ENCODE data around the gene MOB3C. TPM values are rescaled to one million over a fixed set of nuclear protein-coding genes. Genes with fewer than 3 reads are reported as not detected.

MOB3C gene
- total RNA-seq, 1 donor from 2014 or later = 13.9 TPM

- intact Hi-C loops (cut with DNase I) = no loop called here
- DNase-seq (ENCODE audit: missing footprints) (no peak), ATAC-seq (peak; percentile 48)
These were observed 26.8 kb upstream of the MOB3C start for GRCh38 chr1:46643368-46643775.

DNA sequence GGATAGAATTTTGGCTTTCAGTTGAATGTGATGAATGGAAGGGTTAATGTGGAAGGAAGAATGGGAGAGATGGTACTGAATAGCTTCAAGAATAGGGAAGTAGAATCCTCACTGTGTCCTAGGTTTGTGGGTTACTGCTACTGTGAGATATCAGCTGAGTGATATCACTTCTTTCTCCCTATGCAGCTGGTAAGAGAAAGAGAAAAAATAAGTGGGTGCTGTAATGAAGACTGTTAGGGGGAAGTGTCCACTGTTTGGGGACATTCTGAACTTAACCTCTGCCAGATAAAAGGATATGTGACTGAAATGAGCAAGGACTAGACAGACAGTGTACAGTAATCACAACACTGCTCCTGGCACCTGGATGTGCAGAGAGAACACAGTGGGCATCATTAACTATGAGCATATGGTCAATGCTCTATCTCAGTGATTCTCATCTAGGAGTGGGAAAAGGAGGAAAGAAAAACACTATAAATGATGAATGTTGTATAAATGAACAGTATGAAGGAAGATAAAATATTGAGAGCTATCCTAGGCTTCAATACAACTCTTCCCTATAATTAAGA lies 25.6 kb upstream of the MOB3C start:
- ATAC-seq (no peak), DNase-seq (ENCODE audit: missing footprints) (no peak)
- intact Hi-C loops (cut with DNase I) = no loop called here

DNA sequence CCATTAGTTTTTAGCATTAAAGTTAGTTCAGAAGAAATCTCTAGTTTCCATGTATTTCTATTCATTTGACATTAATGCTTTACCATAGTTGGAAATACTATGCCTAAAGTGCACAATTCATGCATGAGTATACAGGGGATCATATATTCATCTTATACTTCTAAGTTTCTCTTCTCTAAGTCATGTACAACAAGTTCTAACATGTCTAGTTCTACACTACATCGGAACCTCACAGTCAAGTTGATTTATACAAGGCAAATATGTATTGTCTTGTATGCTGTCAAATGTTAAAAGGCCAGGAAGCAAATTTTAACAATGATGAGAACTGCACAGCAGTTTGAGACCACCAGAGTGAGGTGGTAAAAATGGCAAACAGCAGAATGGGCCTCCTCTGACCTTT lies 22.9 kb upstream of the MOB3C start:
- no peak for DNase-seq (ENCODE audit: missing footprints)
- intact Hi-C loops (cut with DNase I) = no loop called here
- no peak for ATAC-seq

DNA sequence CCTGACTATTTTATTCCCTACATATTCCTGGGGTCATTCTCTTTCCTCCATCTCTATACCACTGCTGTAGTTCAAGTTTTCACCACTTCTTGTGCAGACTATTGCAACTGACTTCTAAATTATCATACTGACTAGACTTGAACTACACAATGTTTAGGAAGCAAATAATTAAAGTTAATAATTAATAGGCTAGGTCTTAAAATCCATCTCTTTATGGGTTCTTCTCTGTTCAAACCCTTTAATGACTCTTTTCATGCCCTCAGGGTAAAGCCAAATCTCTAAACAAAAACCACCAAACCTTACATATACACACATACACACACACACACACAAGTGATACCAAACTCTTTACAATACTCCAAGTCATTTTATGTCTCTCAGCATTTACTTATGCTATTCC lies 22.3 kb upstream of the MOB3C start:
- ATAC-seq = no peak
- no peak for DNase-seq (ENCODE audit: missing footprints)
- intact Hi-C loops (cut with DNase I) = no loop called here

DNA sequence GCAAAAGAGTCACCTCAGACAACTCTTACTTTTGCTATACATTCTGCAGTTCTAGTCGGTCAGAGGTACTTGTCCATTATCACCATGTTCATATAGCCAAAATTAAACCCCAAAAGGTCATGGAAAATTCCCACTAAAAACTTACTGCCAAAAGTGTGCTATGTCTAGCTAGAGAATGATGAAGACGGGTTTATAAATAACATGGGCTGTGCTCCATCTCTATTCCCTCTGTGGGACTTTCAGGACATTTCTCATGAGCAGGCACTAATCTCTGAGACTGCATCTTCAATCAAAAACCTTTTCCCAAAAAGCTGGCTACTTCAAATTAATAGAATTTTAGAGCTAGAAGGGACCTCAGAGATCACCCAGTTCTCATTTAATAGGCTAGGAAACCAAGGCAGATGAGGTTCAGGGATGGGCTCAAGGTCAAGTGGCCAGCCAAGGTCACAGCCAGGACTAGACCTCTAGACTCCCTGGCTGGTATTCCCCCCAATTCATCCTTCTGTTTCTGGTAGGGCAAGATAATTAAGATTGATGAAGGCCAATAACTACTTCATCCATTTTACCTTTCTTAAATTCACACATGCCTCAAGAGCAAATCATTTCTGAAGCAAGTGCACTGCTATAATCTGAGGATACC lies 21.0 kb upstream of the MOB3C start:
- ATAC-seq (peak; percentile 65), DNase-seq (ENCODE audit: missing footprints) (no peak)
- intact Hi-C loops (cut with DNase I) = no loop called here

- DNase-seq (ENCODE audit: missing footprints) (no peak), ATAC-seq (no peak)
- intact Hi-C loops (cut with DNase I) = no loop called here
These were observed 18.6 kb upstream of the MOB3C start for GRCh38 chr1:46635205-46635604.

- intact Hi-C loops (cut with DNase I) = no loop called here
- ATAC-seq (no peak), DNase-seq (ENCODE audit: missing footprints) (no peak)
These were observed 14.1 kb upstream of the MOB3C start for GRCh38 chr1:46630719-46631118.

GRCh38 chr1:46623743-46624644 lies 7.4 kb upstream of the MOB3C start:
- DNase-seq (ENCODE audit: missing footprints) (no peak), ATAC-seq (peak; percentile 77)

DNA sequence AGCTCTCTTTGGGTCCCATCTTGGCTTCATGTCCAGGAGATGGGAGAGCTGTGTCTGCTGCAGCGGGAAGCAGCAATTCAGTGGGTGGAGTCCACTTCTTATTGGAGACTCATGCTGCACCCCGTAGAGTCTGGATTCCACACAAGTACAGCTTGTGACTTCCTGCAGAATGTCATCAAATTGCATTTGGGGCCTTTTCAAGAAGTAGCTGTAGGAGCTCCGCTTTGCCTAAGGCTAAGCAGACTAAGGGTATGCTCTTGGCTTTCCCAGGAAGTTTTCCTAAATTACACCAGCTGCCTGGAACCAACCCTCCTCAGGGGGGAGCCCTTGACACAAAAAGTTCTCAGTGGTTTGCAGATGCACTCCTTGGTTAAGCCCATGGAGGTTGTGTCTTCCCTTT lies 5.7 kb upstream of the MOB3C start:
- DNase-seq (ENCODE audit: missing footprints) (no peak), ATAC-seq (no peak)
- intact Hi-C loops (cut with DNase I) = no loop called here

More at GRCh38 chr1:46623743-46624644, 7.4 kb upstream of the MOB3C start:
- intact Hi-C loops (cut with DNase I) = no loop called here

DNA sequence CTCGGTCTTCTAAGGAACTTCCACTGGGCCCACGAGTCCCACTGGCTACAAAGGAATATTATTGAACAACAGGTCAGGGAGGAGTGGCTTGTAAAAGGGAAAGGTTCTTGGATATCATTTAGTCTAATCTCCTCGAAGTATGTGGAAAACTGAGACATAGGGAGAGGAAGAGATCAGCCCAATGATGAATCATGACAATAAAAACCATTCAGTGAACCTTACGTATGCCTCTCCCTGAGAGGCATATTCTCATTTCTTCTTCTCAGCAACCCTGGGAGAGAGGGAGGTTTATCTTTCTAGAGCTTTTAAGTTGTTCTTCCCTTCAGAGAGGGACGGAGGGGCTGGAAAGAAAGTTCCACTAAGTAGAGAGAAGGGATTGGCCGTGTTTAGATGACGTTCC lies 5.3 kb upstream of the MOB3C start:
- DNase-seq (ENCODE audit: missing footprints) (no peak), ATAC-seq (no peak)
- intact Hi-C loops (cut with DNase I) = no loop called here

GRCh38 chr1:46619656-46620258 lies 3.1 kb upstream of the MOB3C start:
- DNase-seq (ENCODE audit: missing footprints) (no peak), ATAC-seq (no peak)
- intact Hi-C loops (cut with DNase I) = loop anchor here (5.0 kb wide), 1 partner anchor 48 kb away; the partner anchor contains the start of gene ATPAF1

- no peak for ATAC-seq
- no peak for DNase-seq (ENCODE audit: missing footprints)
- intact Hi-C loops (cut with DNase I) = loop anchor here (5.0 kb wide), 1 partner anchor 48 kb away; the partner anchor contains the start of gene ATPAF1
These were observed 2.3 kb upstream of the MOB3C start for GRCh38 chr1:46618754-46619415.

GRCh38 chr1:46617833-46618232 lies 1.2 kb upstream of the MOB3C start:
- intact Hi-C loops (cut with DNase I) = loop anchor here (2.0 to 5.0 kb wide), 2 partner anchors 49 to 101 kb away; partner anchors contain the start of genes ATPAF1 and EFCAB14
- DNase-seq (ENCODE audit: missing footprints) (no peak), ATAC-seq (no peak)

DNA sequence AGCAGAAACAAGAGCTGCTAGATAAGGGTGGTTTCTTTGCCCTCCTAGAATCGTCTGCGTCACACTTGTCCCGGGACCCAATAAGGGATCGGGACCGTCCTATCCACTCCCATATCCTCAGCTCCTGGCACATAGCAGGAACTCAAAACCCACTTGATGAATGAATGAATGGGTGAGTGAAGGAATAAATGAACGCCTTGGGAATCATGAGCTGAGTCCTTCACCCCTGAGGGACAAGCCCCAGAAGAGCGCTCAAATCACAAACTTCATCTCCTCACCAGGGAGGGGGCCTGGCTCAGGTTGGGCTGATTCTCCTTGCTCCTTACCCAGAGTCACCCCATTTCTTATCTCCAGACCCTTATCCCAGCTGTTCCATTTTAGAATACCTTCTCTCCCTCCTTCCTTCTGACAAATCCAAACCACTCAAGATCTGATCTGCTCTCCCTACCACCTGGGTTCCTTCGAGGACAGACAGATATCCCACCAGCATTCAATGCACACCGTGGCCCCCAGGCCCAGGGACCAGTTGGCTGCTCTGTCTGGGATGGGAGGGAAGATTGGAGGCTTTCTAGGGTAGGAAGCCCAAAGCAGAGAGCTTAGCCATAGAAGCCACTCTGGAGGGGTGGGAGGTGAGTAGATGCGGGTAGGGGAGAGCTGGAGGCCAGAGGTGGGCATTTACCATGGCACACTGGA lies 643 bp upstream of the MOB3C start:
- intact Hi-C loops (cut with DNase I) = loop anchor here (2.0 to 5.0 kb wide), 2 partner anchors 50 to 102 kb away; partner anchors contain the start of genes ATPAF1 and EFCAB14
- DNase-seq (ENCODE audit: missing footprints) = no peak
- peak; percentile 40 for ATAC-seq

GRCh38 chr1:46615735-46616134 lies 876 bp downstream of the MOB3C start:
- ATAC-seq (no peak), DNase-seq (ENCODE audit: missing footprints) (no peak)
- intact Hi-C loops (cut with DNase I) = loop anchor here (2.0 to 5.0 kb wide), 2 partner anchors 52 to 103 kb away; partner anchors contain the start of genes ATPAF1 and EFCAB14

DNA sequence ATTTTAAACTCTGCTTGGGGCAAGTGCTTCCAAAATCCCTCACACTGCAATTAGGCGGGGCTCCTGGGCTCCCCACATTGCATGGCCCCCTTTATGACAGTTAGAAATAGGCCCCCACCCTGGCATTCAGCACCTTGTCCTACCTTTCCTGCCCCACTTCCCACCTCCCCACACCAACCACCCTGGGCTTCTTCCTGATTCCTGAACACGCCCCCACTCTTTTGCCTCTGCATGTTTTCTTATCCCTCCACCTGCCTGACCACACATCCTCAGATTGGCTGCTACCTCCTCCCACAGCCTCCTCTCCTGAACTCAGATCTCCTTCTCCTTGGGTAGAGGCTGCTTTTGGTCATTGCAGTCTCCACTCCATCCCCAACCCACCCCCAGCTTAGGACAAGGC lies 1.5 kb downstream of the MOB3C start:
- DNase-seq (ENCODE audit: missing footprints) (no peak), ATAC-seq (no peak)
- intact Hi-C loops (cut with DNase I) = loop anchor here (5.0 kb wide), 1 partner anchor 52 kb away; the partner anchor contains the start of gene ATPAF1

DNA sequence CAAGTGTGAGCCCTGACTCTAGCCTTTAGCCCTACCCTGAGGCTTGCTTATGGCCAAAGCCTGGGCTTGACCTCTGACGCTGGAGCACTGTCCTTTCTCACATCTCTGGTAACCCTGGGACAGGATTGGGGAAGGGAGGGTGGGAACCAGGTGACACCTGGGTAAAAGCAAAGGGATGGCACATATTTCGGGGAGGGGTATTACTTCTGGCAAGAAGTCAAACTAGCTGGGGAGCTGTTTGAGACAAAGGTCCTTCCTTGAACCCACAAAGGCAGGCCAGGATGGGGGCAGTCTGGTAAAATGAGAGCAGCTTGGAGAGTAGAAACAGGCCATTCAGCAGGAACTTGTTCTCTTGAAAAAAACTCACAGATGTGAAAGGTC lies 2.0 kb downstream of the MOB3C start:
- intact Hi-C loops (cut with DNase I) = no loop called here
- DNase-seq (ENCODE audit: missing footprints) (no peak), ATAC-seq (no peak)

All from Right ventricle myocardium inferior (tissue), 1 donor.